HG03521 (cell line): ENCODE data around the gene LGALSL.

Experiments
- ATAC-seq: cut with Tn5 transposase; IDR thresholded peaks from one replicate; pipeline ENCODE4 v1.9.1; 2021; ENCODE audit warnings: mild to moderate bottlenecking, moderate library complexity; ENCODE audit not compliant: unreplicated experiment

The LGALSL gene

GRCh38 chr2:64470071-64470470 is 16.1 kb downstream of the LGALSL start:
- no peak for ATAC-seq

DNA sequence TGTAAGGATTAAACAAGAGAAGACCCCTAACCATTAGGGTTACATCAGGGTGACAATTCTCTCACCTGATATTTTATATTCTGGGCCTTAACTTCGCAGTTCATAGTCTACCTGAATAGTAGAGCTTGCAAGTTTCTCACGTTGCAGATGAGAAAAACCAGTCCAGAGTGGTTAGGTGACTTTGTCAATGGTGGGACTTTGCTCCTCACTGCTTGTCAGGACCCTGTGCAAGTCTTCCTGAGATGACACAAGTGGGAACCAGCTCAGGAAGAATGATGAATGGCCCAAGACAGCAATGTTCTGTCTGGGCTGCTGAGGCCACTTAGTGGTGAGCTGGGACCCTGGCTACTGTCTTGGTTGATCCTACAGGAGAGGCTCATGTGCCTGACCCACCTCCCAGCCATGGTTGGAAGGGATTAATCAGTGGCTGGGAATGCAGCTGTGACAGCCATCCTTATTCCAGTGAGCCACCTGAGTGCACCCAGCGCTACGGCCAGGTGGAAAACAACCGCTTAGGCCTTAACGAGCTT is 16.9 kb downstream of the LGALSL start:
- no peak for ATAC-seq

- no peak for ATAC-seq
Observed at GRCh38 chr2:64471600-64471999, 17.6 kb downstream of the LGALSL start.

DNA sequence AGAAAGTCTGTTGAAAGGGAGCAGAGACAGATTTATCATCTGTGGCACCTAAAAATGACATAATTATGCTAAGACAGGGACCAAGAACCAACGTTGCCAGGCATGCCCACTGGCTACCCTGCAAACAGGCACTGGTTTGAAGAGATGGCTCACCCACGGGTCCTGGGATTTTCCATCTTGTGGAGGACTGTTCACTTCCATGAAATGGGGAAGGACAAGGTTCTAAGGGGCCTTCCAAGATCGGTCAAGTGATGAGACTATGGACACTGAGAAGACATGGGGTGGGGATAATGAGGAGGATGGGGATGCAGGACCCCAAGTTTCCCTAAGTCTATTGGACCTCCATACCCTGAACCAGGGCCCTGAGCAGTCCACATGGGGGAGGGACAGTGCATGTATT is 18.9 kb downstream of the LGALSL start:
- no peak for ATAC-seq

- no peak for ATAC-seq
Observed at GRCh38 chr2:64474121-64474571, 20.2 kb downstream of the LGALSL start.

- ATAC-seq: no peak
Observed at GRCh38 chr2:64474636-64475035, 20.7 kb downstream of the LGALSL start.

GRCh38 chr2:64477037-64477436 is 23.1 kb downstream of the LGALSL start:
- ATAC-seq: no peak

DNA sequence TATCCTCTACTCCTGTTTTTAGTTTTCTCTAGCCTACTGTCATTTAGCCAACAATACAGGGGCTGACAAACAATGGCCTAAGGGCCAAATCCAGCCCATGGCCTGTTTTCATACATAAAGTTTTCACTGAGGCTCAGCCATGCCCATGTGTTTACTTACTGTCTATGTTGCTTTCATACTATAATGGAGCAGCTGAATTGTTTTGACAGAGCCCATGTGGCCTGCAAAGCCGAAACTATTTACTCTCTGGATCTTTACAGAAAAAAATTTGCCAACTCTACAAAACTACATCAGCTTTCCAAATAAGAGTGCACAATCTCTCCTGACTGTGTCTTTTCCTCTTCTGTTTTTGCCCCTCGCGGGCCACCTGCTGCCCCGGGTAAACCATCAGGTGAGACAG is 24.0 kb downstream of the LGALSL start:
- no peak for ATAC-seq

- no peak for ATAC-seq
Observed at GRCh38 chr2:64478502-64479230, 24.7 kb downstream of the LGALSL start.

DNA sequence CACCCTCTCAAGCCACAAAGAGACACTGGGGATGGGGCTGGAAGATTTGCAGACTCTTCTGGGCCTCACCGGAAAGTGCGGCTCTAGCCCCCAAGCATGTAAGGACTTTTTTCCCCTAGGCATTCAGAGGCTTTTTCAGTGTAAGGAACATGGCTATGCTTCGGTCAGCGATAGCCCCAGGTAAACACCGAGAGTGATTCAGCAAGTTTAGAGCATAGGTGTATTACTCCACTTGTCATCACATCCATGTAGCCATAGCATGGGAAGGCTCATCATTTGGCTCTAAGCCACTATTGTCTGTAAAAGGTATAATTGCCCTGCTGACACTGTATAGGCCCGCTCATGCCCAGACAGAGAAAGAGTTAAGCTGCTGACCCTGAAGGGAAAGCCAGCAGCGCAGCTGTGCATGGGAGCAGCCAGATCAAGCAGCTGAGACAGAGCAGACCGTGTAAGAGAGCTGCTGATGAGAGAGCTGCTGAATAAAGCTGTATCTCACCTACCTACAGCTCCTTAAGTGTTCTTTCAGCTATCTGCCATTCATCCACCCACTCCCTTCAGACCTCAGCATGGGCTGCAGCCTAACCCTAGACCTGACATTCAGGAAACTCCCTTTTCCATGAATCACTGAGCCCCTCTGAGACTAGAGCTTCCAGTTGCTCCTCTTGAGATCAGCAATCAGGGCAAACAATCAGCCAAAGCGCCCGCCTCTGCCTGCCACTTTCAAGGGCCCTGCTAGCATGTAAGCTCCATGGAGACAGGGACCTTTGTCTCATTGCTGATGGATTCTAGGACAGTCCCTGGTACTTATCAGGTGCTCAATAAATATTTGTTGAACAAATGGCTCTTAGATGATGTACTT is 25.5 kb downstream of the LGALSL start:
- ATAC-seq: no peak

- ATAC-seq: no peak
Observed at GRCh38 chr2:64481665-64482064, 27.7 kb downstream of the LGALSL start.

GRCh38 chr2:64482243-64482642 is 28.3 kb downstream of the LGALSL start:
- no peak for ATAC-seq

GRCh38 chr2:64482765-64483504 is 29.0 kb downstream of the LGALSL start:
- no peak for ATAC-seq

GRCh38 chr2:64485331-64485730 is 31.4 kb downstream of the LGALSL start:
- no peak for ATAC-seq

DNA sequence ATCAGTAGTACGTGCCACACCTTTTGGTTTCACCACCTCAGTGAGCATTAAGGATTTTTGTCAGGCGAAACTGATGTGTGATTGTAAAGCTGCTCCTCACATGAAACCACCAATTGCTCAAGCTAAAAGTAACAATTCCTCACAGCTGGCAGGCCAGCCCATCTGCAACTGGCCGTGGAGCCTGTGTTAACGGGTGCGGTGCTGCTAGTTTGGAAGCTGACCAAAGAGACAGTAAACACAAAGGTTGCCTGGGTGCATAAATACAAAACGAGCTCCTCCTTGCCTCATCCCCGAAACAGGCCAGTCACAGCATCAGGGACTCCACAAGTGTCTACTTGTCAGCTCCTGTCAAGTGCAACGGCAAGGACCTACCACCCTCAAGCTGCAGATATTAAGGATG is 32.0 kb downstream of the LGALSL start:
- ATAC-seq: no peak

- no peak for ATAC-seq
Observed at GRCh38 chr2:64487256-64488049, 33.5 kb downstream of the LGALSL start.

DNA sequence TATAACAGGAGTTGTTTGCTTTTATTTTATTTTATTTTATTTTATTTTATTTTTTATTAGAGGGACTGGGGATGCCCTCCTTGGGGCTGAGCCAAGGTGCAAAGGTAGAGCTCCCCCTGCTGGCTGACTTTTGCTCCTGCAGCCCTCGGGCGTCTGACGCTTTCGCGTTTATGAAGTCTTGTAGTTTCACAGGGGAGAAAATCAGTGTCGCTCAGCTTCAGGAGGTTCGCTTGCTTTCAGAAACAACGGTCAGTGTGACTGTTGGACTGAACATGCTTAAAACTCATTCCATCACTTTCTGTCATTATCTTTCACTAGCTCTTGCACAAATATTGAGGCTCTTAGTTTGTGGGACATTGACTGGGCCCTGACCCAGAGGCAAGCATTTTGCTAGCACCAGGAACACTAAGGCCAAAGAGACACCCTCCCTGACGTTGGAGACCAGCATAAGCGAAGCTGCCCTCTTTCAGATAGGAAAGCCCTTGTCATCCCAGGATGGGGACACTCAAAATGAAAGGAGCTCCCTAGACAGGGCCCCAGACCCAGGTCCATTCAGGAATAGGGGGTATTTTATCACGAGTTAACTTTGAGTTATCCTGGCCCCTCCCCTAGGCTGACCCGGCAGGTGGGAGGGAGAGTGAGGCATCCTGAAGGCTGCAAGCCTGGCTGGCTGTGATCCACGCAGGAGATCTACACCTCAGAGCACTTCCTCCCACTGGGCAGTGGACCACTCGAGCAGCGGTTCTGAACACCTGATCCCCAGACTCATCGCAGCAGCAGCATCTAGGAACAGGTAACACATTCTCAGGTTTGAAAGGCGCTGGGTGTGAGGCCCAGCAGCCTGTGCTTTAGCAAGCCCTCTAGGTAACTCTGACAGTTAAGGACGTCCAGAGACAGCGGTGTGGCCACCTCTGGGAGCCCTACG is 34.4 kb downstream of the LGALSL start:
- ATAC-seq: no peak

DNA sequence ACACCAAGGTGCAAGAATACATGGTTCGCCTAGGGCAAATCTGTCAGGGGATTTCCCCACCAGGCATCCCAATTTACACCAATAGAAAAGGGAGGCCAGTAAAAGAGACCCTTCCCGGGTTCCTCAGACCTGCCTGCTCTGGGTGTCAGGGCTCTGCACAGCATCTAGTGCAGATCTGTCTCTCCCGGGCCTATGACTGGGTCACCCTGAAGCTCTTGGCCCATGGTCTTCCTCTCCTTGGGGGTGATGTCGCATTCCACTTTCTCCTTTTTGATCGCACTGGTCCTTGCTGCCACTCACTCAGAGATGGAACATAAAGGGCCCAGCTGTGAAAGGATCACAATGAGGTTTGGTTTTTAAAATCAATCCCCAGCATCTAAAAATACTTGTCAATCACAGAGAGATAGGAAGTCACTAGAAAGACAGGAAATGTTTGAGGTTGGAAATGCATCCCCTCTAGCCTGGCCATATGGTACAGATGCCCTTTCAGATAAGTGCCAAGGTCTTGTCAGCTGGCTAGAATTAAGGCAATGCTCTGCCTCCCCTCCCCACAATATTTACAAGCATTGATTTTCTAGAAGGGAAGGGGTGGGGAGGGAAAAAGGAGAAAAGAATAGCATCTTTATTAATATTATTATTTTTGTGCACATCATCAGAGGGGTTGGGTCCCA is 35.3 kb downstream of the LGALSL start:
- ATAC-seq: no peak

- no peak for ATAC-seq
Observed at GRCh38 chr2:64491426-64491825, 37.5 kb downstream of the LGALSL start.
